Kidney capillary endothelial cell (primary cell): ENCODE measurements around the gene MGMT.

Experiments used
- DNase-seq: peaks from one replicate; pipeline ENCODE4 v3.0.0-alpha.2; 2018; ENCODE audit warnings: low spot score

Gene MGMT

DNA sequence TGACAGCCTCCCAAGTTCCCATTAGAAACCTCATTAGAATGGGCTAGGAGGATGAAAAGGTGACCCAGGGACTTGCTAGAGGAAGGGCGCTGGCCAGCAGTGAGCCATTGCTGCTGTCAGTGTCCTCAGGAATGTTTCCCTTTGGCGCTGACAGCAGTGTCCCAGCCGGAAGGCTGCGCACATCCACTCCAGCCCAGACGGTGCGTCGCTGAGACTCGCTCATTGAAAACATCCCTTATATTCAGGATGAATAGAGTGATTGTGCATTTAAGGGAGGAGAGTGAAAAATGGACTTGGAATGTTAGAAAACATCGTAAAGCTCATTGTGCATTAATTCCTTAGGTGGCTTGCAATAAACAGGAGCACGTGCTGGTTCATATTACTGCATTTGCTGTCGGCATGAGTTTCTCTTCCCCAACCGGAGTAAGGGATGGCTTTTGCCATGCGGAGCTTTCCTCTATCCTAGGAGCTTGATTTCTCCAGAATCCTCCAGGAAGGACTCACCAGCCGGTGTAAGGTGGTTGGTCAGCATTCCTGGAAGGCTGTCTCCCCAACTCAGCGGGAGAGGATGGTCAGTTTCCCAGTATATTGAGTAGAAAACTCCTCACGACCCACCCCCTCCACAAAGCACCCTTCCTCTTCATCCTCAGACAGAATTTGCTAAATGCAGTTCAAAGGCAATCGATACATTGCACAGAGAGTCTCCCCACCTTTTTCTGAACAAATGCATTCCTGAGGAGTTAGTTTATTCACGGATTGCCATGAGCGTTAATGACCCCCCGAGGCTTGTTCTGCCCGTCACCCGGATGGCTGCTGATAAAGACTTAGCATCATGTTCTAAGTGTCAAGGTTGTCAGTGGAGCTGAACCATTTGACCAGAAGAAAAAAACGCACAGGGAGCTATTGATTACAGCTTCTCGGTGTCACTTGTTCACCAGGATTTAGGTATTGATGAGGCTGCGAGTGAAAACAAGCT is 295.2 kb downstream of the MGMT start:
- no peak for DNase-seq

DNA sequence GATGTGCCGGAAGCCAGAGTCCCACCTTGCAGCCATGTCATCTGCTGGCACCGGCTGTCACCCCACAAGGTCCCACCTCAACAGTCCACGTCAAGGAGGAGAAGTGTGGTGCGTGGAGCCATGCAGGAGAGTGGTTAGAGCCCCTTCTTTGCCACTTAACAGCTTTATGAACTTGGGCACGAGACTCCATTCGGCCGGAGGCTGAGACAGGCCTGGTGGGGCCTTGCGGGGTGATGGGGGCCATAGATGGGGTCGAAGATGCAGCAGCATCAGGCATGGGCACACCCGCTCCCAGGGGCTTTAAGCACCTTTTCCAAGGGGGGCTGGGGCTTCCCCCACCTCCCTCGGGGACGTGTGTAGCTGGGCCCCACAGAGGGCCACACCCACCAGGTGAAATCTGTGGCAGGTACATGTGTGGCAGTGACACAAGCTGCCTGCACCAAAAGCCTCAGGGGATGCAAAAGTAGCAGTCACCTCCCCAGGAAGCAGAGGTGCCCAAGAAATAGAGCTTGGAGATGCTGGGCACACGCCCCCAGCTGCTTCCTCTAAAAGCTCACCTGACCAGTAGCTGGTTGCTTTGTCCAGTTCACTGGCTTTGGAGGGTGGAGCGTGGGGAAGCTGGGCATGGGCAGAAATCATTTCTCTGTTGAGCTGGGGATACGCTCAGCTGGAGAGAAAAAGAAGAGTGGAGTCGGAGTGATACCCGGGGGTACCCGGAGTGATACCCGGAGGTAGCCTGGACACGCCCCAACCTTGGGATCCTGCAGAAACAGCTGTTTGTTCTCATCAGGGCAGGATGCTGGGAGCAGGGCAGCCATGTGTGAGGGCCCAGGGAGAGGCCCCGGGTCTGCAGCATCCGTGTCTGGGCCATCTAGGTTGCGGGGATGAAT is 297.2 kb downstream of the MGMT start:
- no peak for DNase-seq

DNA sequence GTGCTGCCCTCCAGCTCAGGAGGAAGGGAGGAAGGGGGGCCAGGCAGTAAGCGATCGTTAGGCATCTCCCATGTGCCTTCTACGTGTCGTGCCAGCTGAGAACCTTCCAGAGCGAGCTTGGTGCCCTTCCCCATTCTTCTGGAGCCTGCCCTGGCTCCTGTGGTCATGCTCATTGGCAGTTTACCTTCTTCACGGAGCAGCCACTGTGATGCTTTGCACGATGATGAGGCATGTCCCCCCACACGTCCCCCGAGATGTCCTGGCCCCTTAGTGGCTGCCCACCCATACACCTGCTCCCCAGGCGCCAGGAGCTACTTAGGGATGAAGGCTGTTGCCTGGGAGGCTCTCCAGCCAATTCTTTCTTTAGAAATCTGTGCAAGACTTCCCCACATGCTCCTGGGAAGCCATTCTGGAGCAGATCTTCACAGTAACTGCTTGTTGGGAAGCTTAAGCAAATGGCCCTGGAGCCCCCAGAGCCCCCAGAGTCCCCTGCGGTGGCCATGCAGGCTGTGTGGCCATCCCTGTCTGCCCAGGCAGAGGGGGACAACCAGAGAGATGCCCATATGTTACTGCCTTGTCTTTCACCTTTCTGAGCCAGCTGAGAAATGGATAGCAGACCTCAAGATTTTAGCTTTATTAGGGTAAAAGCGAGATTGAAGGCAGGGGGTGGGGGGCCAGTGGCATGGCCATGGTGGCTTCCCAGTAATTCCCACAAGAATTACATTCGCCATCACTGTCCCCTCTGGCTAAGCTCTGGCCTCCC is 298.0 kb downstream of the MGMT start:
- DNase-seq, result no peak

DNA sequence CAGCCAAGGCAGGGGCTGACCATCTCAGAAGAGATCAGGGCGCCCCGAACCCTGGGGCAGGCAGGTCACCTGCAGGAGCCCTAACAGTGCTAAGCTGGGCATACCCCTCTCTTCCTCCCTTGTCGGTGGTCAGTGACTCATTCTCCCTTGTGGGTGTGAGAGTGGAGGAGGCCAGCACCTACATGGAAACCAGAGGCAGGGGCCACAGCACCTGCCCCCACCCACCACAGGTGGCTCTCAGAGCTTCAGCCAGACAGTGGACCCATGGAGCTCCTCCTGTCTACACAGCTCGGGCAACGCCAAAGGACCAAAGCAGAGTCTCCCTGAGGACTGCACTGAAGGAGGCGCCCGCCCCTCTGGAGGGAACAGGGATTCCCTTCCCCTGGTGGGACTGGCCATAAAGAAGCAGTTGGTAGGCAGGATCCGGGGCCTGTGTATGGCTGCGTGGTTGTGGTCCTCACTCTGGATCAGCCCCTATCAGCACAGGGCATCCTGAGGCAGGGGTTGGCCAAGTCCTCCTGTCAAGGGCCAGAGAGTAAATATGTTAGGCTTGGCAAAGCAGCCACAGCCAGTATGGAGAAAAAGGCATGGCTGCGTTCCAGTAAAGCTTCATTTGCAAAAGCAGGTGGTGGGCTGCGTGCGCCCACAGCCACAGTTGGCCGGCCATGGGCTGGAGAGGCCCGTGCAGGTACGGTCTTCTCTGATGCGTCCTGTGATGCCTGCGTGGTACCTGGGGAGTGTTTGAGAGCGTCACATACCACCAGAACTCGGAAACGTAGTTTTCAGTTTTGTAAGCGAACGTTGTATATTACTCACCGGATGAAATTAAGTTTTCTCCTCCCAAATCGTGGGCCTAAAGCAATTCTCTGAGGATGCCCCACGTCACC is 298.9 kb downstream of the MGMT start:
- DNase-seq, result no peak

DNA sequence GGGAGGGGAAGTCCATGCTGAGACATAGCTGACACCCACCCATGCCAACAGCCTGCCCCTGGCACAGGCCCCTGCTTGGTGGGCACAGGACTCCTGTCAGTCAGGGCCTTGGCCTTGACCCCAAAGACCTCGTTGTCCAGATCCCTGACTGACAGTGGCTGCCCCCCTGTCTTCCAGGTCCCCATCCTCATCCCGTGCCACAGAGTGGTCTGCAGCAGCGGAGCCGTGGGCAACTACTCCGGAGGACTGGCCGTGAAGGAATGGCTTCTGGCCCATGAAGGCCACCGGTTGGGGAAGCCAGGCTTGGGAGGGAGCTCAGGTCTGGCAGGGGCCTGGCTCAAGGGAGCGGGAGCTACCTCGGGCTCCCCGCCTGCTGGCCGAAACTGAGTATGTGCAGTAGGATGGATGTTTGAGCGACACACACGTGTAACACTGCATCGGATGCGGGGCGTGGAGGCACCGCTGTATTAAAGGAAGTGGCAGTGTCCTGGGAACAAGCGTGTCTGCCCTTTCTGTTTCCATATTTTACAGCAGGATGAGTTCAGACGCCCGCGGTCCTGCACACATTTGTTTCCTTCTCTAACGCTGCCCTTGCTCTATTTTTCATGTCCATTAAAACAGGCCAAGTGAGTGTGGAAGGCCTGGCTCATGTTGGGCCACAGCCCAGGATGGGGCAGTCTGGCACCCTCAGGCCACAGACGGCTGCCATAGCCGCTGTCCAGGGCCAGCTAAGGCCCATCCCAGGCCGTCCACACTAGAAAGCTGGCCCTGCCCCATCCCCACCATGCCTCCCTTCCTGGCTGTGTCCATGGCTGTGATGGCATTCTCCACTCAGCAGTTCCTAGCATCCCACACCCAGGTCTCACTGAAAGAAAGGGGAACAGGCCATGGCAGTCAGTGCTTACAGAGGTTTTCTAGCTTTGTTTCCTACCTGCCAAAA is 299.8 kb downstream of the MGMT start:
- no peak for DNase-seq

DNA sequence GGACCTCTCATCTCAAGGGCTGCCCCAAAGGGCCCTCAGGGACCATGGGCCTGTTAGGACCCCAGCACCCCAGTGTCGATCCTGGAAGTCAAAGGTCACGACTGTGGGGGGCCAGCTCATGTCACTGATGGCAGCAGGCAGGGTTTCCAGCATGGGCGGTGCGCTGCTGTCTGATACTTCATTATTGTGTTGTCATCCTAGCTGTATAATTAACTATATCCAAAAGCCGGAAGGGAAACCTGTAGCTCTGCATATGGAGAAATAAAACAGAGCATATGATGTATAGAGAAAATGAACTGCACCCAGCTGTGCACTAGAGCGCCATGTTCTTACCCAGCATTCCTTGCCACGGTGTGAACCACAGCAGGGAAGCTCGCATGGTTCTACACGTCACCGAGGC is 300.7 kb downstream of the MGMT start:
- DNase-seq, result no peak

DNA sequence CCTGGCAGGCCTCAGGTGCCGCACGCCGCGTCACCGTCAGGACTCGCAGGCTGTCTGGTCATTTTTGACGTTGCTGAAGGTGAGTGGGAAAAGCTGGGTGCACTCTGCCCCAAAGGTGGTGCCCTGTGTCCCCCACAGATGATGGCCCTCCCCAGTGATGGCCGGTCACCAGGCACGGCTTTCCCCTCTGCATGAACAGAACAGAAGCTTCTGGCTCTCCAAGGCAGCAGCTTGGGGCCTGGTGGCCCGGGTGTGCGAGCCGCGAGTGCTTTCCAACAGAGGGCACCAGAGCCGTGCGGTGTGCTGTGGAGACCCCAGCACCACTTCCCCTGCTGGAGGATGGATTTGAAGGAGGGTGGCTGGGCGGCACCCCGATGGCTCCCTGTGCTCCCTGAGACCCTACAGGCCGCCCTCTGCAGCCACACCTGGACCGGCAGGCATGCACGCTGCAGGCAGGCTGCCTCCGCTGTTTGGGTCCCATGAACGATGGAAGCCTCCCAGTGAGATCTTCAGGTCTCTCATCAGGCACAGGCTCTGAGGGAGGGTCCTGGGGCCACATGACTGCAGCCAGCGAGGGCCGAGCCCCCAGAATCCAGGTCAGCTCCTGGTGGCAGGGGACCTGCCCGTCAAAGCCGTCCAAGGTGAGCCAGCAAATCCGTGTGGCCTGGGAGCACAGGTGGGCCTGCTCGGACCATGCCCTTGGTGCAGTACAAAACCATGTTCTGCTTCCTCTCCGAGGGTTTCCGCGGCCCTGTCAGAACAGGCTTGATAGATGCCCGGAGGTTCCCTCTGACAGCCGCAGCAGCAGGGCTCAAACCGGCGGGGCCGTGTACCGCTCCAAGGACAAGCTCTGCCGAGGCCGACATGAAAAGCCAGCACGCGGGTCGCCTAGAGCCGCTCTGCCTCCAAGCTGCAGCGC is 301.7 kb downstream of the MGMT start:
- no peak for DNase-seq

DNA sequence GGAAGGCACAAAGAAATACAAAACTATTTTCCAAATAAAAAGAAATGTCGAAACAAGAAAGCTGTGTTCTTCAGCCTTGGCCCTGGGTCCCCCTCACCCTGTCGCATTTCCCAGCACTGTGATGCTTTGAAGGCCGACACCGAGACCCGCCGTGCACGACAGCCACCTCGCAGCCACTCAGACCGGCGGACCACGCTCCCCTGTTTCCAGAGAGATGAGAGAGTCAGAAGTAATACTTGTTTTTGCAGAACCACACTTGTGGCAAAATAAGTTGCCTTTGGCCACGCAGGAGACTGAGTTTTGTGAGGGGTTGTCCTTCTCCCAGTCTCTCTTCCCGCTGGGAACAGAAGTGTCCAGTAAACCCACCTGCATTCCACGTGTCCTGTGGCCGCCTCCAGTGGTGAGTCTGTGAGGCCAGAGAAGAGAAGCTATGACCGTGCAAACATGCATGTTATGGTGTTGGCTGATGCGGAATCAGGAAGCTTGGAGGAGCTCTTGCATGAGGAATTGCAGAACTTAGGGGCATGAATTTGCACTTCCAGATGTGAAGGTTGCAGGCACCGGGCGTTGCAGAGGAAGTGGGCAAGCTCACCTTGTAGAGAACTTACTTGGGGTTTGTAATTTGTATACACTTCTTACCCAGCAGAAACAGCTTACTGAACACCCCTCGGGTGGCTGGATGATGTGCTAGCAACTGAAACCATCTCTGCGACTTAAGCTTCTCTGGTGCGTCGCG is 302.5 kb downstream of the MGMT start:
- DNase-seq, result no peak

DNA sequence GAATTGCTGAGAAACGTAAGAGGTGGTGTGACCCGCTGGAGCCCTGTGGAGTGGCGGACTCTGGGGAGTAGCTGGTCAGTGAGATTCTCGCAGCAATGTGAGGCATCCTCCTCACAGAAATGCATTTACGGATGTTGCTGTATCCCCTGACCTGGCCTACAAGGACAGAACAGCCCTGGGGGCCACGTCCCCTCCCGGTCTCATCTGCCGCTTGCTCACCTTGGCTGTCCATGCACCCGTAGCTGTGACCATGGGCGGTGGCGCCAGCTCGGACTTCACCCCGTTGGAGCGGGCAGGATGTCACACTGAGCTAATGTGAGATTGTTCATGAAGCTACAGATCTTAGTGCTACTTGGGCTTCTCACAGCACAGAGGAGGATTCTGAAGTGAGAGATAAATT is 303.2 kb downstream of the MGMT start:
- no peak for DNase-seq

DNA sequence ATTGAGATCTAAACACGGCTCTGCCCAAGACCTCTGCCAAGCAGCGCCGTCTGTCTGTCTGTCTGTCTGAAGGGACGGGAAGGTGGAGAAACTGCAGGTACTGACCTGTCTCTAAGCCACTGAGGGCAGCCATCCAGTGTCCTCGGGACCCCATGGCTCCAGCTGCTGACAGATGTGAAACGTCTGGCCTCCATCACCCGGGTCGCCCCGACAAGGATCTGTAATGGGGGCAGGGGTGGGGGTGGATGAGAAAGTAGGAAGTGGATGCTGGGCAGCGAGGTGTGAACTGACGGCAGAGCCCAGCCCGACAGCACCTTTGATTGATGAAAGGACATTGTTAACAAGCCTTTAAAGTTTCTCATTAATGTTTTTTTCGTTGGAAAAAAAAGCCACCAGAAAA is 304.0 kb downstream of the MGMT start:
- no peak for DNase-seq

DNA sequence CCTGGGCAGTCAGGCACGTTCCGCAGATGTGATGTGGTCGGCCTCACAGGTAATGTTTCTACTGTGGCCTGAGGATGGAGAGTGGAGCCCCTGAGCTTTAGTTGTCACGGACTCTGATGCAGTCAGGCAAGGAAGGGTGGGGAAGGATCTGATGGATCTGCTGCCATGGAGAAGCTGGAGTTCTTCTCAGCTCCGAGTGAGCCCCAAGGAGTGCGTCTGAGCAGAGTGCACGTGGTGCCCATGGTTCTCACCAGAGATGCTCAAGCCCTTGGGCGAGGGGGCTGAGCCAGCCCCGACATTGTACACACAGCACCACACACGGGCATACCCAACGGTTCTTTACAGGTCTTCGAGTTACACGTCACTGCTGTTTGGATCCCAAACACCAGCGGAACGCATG is 304.5 kb downstream of the MGMT start:
- no peak for DNase-seq

DNA sequence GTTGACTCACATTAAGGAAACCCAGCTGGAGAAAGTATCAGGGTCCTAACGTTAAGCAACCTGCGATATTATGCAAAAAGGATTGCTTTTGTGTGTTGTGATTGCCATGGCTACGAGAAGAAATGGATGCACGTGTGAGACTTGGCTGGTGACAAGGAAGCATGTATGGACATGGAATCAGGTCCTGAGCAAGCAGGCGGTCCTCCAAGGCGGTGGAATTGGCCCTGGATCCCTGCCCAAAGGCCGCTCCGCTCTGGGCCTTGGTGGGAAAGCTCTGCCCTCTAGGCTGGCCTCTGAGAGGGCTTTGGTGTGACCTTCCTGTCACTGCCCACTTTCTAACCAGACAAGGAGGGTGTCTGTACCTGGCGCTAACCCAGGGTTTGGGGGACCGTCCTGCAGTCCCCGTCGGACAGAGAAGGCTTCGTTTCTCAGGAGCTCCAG is 305.0 kb downstream of the MGMT start:
- no peak for DNase-seq

DNA sequence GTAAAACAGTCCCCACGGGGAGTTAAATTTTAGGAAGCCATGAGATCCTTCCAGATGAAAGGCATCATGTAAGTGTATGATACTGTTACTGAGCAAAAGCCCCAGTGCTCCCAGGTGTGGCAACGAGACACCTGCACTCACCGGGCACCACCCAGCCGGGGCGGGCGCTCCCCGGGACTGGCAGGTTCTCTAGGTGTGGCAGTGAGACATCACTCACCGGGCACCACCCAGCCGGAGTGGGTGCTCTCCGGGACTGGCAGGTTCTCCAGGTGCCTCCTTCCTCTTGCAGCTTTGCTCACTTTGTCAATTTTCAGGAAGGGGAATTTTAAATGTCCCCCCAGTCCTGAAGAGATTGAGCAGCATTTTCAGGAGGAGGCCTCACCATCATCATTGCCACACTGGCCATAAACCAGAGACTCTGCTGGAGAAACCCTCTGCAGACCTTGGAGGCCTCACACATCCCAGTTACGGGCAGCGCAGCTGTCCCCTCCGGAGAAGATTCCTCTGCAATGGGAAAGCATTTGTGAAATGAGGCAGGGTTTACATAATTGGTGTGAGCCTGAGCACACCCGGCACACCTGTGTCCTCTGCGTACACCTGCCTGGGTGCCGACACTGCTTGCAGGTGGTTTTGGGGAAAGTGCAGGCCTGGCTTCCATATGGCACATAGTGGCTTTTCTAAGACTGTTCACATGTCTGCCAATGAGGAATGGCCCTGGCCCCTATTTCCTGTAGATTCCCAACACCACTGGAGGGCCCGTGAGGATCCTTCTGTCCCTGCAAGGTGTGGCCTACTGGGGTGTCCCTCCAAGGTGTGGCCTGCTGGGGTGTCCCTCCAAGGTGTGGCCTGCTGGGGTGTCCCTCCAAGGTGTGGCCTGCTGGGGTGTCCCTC is 305.7 kb downstream of the MGMT start:
- no peak for DNase-seq

DNA sequence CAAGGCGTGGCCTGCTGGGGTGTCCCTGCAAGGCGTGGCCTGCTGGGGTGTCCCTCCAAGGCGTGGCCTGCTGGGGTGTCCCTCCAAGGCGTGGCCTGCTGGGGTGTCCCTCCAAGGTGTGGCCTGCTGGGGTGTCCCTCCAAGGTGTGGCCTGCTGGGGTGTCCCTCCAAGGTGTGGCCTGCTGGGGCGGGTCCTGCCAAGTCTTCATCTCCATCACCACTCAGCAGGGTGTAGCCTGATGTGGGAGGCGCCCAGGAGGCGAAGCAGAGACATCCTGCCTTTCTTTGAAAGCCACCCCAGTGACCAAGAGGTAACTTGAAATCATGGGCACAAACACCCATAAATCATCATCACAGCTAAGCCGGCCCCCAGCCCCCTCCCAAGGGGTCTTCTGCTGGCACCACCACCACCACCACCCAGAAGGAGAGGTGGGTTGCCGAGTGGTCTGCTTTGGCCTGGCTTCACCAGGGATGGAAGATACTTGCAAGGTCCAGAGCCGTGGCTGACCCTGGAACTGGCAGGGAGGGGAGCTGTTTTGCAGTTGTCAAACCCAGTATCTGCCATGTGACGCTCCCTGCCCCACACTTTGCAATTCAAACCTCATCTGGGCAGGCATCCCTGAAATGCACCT is 306.4 kb downstream of the MGMT start:
- no peak for DNase-seq

DNA sequence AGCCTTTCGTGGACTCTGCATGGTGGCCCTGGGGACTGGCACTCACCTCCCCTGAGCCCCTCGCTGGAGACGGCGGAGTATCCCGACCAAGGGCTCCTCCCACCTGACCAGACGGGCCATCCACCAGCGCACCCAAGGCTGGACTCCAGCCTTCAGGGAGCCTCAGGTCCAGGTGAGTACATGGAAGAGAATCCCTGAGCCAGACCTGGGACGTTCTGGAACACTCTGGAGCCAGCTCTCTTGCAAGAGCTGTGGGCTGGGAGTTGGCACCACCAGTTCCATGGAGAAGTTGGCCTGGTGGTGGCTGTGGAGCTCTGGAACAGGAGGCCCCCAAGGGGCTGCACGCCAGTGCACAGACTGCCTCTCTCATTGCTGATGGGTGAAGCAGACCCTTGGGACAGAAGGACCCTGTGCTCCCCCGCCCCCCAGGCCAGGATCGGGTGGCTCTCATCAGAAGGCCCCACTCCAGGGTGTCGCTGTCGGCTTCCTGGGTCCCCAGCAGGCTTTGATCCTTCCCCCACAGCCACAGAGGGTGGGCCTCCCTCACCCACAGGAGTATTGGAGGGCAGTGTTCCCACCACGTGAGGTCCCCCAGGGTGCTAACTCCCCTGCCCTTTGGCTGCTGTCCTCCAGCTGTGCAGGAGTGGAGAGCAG is 307.2 kb downstream of the MGMT start:
- no peak for DNase-seq

DNA sequence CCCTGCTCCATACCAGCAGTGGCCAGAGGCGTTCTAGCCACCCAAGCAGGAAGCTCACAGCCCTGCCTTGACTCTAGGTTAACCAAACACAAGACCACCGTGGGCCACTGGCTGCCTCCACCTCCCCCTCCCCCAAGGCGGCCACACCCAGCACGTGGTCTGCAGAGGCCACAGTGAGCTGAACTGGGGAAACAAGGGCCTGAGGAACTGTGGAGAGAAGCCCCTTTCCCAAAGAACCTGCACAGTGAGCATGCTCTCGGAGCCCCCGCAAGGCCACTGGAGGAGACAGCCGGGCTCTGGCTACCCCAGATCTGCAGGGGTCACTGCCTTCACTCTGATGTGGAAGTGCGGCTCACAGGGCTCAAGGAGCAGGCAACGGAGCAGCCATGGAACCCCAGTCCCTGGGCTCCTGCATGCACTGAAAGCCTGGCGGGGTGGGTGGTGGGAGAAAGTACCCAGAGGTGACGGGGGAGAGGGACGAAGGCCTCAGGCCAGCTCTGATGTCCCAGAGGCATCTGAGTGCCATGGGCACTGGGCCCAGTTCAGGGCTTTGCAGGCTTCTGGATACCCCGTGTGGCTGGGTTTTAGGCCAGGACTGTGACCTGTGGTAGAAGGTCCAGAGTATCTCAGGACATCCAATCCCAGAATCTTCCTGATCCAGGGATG is 307.8 kb downstream of the MGMT start:
- DNase-seq, result no peak
